Stomach (tissue), 9 donors: ENCODE data around the gene DIDO1. TPM values are rescaled to one million over a fixed set of nuclear protein-coding genes. Genes with fewer than 3 reads are reported as not detected.

Experiments used
- DNase-seq, 2 donors: peaks; one replicate each; pipeline versions ENCODE4 v3.0.0 to v3.0.0-alpha.2; 2013 to 2019
- H3K27ac ChIP-seq, 5 donors: fragments of 200-600 bp in 4 of 5; sonication (generic) in 4 of 5; one replicate each; pipeline ENCODE4 v1.5.1; 2013 to 2019; ENCODE audit warnings: mild to moderate bottlenecking in 1 of 5, moderate library complexity in 1 of 5
- H3K27me3 ChIP-seq, 3 donors: fragments of 200-600 bp; sonication (generic); one replicate each; pipeline ENCODE4 v1.5.1; 2017 to 2019; ENCODE audit warnings: mixed run types in 1 of 3
- H3K36me3 ChIP-seq, 4 donors: fragments of 200-600 bp; sonication (generic); 1 replicate in 3 of 4; 2 replicates in 1 of 4; pipeline ENCODE4 v1.5.1; 2016 to 2019
- H3K4me1 ChIP-seq, 4 donors: fragments of 200-600 bp; sonication (generic); one replicate each; pipeline ENCODE4 v1.5.1; 2016 to 2019
- H3K4me3 ChIP-seq, 4 donors: fragments of 200-600 bp; sonication (generic) in 3 of 4; one replicate each; pipeline ENCODE4 v1.5.1; 2016 to 2019; ENCODE audit warnings: mild to moderate bottlenecking in 1 of 4
- H3K9me3 ChIP-seq, 4 donors: fragments of 200-600 bp; sonication (generic); one replicate each; pipeline ENCODE4 v1.5.1; 2016 to 2019
- CTCF ChIP-seq, 7 experiments: fragments of 450-650 bp in 4 of 7; fragments of 200-600 bp in 3 of 7; sonication (generic) in 3 of 7; IDR thresholded peaks; one replicate each; pipeline ENCODE4 v1.5.1; 2016 to 2019; ENCODE audit warnings: antibody characterized with exemption in 7 of 7, control low read depth in 2 of 7, mild to moderate bottlenecking in 1 of 7
- EP300 ChIP-seq: sonication (generic); formaldehyde crosslinking; IDR thresholded peaks from one replicate; pipeline ENCODE4 v1.6.1; 2017; ENCODE audit warnings: antibody characterized with exemption
- POLR2A ChIP-seq, 4 donors: fragments of 450-650 bp; IDR thresholded peaks; one replicate each; pipeline ENCODE4 v1.6.1; 2016; ENCODE audit warnings: antibody characterized with exemption in 4 of 4, control low read depth in 2 of 4, mild to moderate bottlenecking in 1 of 4, moderate library complexity in 1 of 4
- POLR2AphosphoS5 ChIP-seq, 3 donors: sonication (generic); formaldehyde crosslinking; IDR thresholded peaks; one replicate each; pipeline ENCODE4 v1.6.1; 2016; ENCODE audit warnings: antibody characterized with exemption in 3 of 3
- WGBS, 5 donors: extraction: QIAGEN DNeasy Blood & Tissue Kit in 3 of 5; methylation state at CpG; one replicate each; pipeline versions ENCODE4 v1.1.5 to v1.1.7; 2013 to 2018; 5-methylcytosine and 5-hydroxymethylcytosine counted together
- intact Hi-C: fragments of 100-400 bp; cut with DNase I; formaldehyde crosslinking; loops from one replicate; pipeline ENCODE4 v1.15.1; 2023; ENCODE audit warnings: low total_unique reads
- polyA plus RNA-seq, 3 donors: library from polyadenylated mRNA; stranded (reverse); fragments of 200-250 nt; gene quantifications; one replicate each; pipeline ENCODE4 v1.2.3, GENCODE V29; 2013
- total RNA-seq, 5 donors: library from RNA; depleted of rRNA; stranded (reverse); fragments of >200 nt; gene quantifications; one replicate each; pipeline versions ENCODE4 v1.1.0 to v1.2.3, GENCODE V29; 2014 to 2016
- donor health status: healthy with polysubstance abuse.
- donor health status: Bipolar disorder and iron deficiency.
- donor health status: healthy.

DIDO1 gene
- total and polyA plus RNA-seq, 8 donors: 8.1 to 117 (median 57.7) TPM

- H3K27ac ChIP-seq: no peak overlapping the region
- intact Hi-C loops: loop anchor here (10.0 kb wide), 1 partner anchor 132 kb away; the partner anchor contains the start of gene BHLHE23
- no peaks in the 10 kb centered on the region for H3K36me3 ChIP-seq
- TF ChIP-seq POLR2A (IDR thresholded peaks at IDR 0.05): no peak
- no peak for TF ChIP-seq CTCF (IDR thresholded peaks at IDR 0.05)
- no peak for TF ChIP-seq EP300
- no peak for TF ChIP-seq POLR2AphosphoS5 (IDR thresholded peaks at IDR 0.05)
- no peak overlapping the region for H3K4me3 ChIP-seq
- H3K27me3 ChIP-seq: no peaks in the 10 kb centered on the region
- WGBS, 5 donors: 89 to 94% (median 91%) methylated on average over 6 of the region's 6 CpGs
- peaks cover 13 to 36% (median 28%) of the 10 kb centered on the region in 4 donors for H3K4me1 ChIP-seq
- no peaks in the 10 kb centered on the region for H3K9me3 ChIP-seq
- no peak for DNase-seq
Observed at GRCh38 chr20:62872862-62873261, 53.4 kb downstream of the DIDO1 start.

- intact Hi-C loops: loop anchor here (10.0 kb wide), 1 partner anchor 132 kb away; the partner anchor contains the start of gene BHLHE23
- WGBS, 5 donors: 51 to 71% (median 58%) methylated on average over 17 to 18 of the region's 18 CpGs
- H3K9me3 ChIP-seq: no peaks in the 10 kb centered on the region
- no peak for TF ChIP-seq POLR2A (IDR thresholded peaks at IDR 0.05)
- no peak for TF ChIP-seq EP300
- no peak for TF ChIP-seq POLR2AphosphoS5 (IDR thresholded peaks at IDR 0.05)
- TF ChIP-seq CTCF (IDR thresholded peaks at IDR 0.05): no peak
- H3K27me3 ChIP-seq: no peaks in the 10 kb centered on the region
- DNase-seq: no peak
- no peak overlapping the region for H3K27ac ChIP-seq
- no peak overlapping the region for H3K4me3 ChIP-seq
- no peaks in the 10 kb centered on the region for H3K36me3 ChIP-seq
- peaks cover 13 to 34% (median 26%) of the 10 kb centered on the region in 4 donors for H3K4me1 ChIP-seq
Observed at GRCh38 chr20:62872184-62872847, 54.0 kb downstream of the DIDO1 start.

- Histone ChIP-seq H3K4me1 (peaks cover 8 to 21% (median 17%) of the 10 kb centered on the region in 4 donors), H3K27ac (no peak overlapping the region), H3K9me3 (no peaks in the 10 kb centered on the region), H3K27me3 (peaks cover 0 to 4% (median 0%) of the 10 kb centered on the region in 3 donors), H3K4me3 (no peak overlapping the region), H3K36me3 (no peaks in the 10 kb centered on the region)
- 86 to 97% (median 92%) methylated on average over 7 of the region's 7 CpGs for whole genome bisulfite sequencing, 5 donors
- intact Hi-C loops: no loop called here
- DNase-seq: no peak
- no peak for TF ChIP-seq POLR2AphosphoS5 (IDR thresholded peaks at IDR 0.05)
- no peak for TF ChIP-seq CTCF (IDR thresholded peaks at IDR 0.05)
- TF ChIP-seq POLR2A (IDR thresholded peaks at IDR 0.05): no peak
- no peak for TF ChIP-seq EP300
Observed at GRCh38 chr20:62864207-62864606, 62.1 kb downstream of the DIDO1 start.

GRCh38 chr20:62861726-62862336 is 64.5 kb downstream of the DIDO1 start, which contains the start of gene TCFL5:
TSS of gene TCFL5 (minus strand) at chr20:62861822. CDS start at chr20:62861670, 152 bp downstream.
- Histone ChIP-seq H3K4me3 (peak within 1 kb of the TSS; percentile 45 to 56 (median 50)), H3K9me3 (no peaks in the 10 kb centered on the region), H3K36me3 (peaks cover 4 to 13% (median 9%) of the 10 kb centered on the region in 4 donors), H3K27ac (peak within 1 kb of the TSS; percentile 29 to 78 (median 56)), H3K4me1 (peaks cover 8 to 22% (median 17%) of the 10 kb centered on the region in 4 donors), H3K27me3 (peaks cover 0 to 4% (median 0%) of the 10 kb centered on the region in 3 donors)
- WGBS, 5 donors: 9 to 37% (median 13%) methylated on average over 17 to 69 of the region's 70 CpGs
- intact Hi-C loops: no loop called here
- peak; percentile 93 to 95 for DNase-seq
- peak in 2 of 3 donors; percentile 20 to 65 for TF ChIP-seq POLR2AphosphoS5 (IDR thresholded peaks at IDR 0.05)
- TF ChIP-seq CTCF (IDR thresholded peaks at IDR 0.05): no peak
